Thyroid gland (tissue), 4 donors: ENCODE data around the gene PCBP3.

ENCODE experiments used
- CTCF ChIP-seq, 6 experiments: fragments of 200-600 bp in 3 of 6; fragments of 450-650 bp in 3 of 6; sonication (generic) in 3 of 6; IDR thresholded peaks; one replicate each; pipeline ENCODE4 v1.5.1; 2016 to 2019; ENCODE audit warnings: antibody characterized with exemption in 6 of 6, mild to moderate bottlenecking in 2 of 6, inconsistent platforms in 1 of 6, moderate library complexity in 1 of 6
- POLR2A ChIP-seq, 2 donors: fragments of 450-650 bp; IDR thresholded peaks; one replicate each; pipeline ENCODE4 v1.6.1; 2017; ENCODE audit warnings: antibody characterized with exemption in 2 of 2, mild to moderate bottlenecking in 2 of 2, moderate library complexity in 1 of 2

- TF ChIP-seq CTCF (IDR thresholded peaks at IDR 0.05): no peak
- no peak for TF ChIP-seq POLR2A (IDR thresholded peaks at IDR 0.05)
These were observed 219.2 kb downstream of the PCBP3 start for GRCh38 chr21:45862543-45863207.
